Activated naive CD4-positive, alpha-beta T cell treated with anti-CD3 and anti-CD28 coated beads for 36 hours (primary cell): ENCODE data around the gene RAB35. TPM values are rescaled to one million over a fixed set of nuclear protein-coding genes. Genes with fewer than 3 reads are reported as not detected.
A peak's percentile ranks its signal among the peaks of the same experiment; 100 is the strongest.

Source experiments
- CTCF ChIA-PET: fragments of 350-600 bp; sonication (Branson Sonifier 250); formaldehyde crosslinking; loops from one replicate; lab custom pipeline; 2021; ENCODE audit warnings: antibody characterized with exemption; lab: Charles Lee
- DNase-seq: peaks from one replicate; pipeline ENCODE4 v3.0.0-alpha.2; 2020
- H3K27ac Mint-ChIP-seq: one replicate; pipeline ENCODE4 v1.8.0; 2021; ENCODE audit warnings: mild to moderate bottlenecking, mixed read lengths
- H3K27me3 Mint-ChIP-seq: one replicate; pipeline ENCODE4 v1.8.0; 2021; ENCODE audit warnings: low read depth, mixed read lengths
- H3K36me3 Mint-ChIP-seq: one replicate; pipeline ENCODE4 v1.8.0; 2021; ENCODE audit warnings: low read depth, mixed read lengths
- H3K4me1 Mint-ChIP-seq: one replicate; pipeline ENCODE4 v1.8.0; 2021; ENCODE audit warnings: low read depth, mixed read lengths
- H3K4me3 Mint-ChIP-seq: one replicate; pipeline ENCODE4 v1.8.0; 2021; ENCODE audit warnings: mild to moderate bottlenecking, moderate library complexity, mixed read lengths
- H3K9me3 Mint-ChIP-seq: one replicate; pipeline ENCODE4 v1.8.0; 2021; ENCODE audit warnings: mixed read lengths
- intact Hi-C: fragments of 100-400 bp; cut with micrococcal nuclease; formaldehyde crosslinking; loops from one replicate; pipeline ENCODE4 v1.15.1; 2023
- total RNA-seq, 2 experiments: library from RNA; stranded (reverse); gene quantifications; one replicate each; pipeline ENCODE4 v1.2.3, GENCODE V29; 2021

The RAB35 gene
- 10 to 100 TPM; 41.3 to 45.7 TPM for total RNA-seq

GRCh38 chr12:120116441-120116791 is at the start of gene RAB35:
RAB35 (minus strand) TSS chr12:120116753; CDS start chr12:120116650, 103 bp downstream.
- Mint-ChIP-seq H3K36me3 (peaks cover 22% of the 10 kb centered on the region), H3K27ac (peak within 1 kb of the TSS; percentile 90), H3K4me1 (peaks cover 71% of the 10 kb centered on the region), H3K9me3 (no peaks in the 10 kb centered on the region), H3K27me3 (no peaks in the 10 kb centered on the region), H3K4me3 (peak within 1 kb of the TSS; percentile 98)
- intact Hi-C loops: loop anchor here (1.0 to 5.0 kb wide), 5 partner anchors 85 to 421 kb away; partner anchors contain the start of genes BICDL1, COX6A1, RNU4-1 and RPLP0
- DNase-seq: no peak
- CTCF ChIA-PET: interaction anchor here (1.2 to 1.3 kb wide), 2 partner anchors 29 to 85 kb away, joined by 3 to 5 read pairs; partner anchors contain the start of gene RPLP0

DNA sequence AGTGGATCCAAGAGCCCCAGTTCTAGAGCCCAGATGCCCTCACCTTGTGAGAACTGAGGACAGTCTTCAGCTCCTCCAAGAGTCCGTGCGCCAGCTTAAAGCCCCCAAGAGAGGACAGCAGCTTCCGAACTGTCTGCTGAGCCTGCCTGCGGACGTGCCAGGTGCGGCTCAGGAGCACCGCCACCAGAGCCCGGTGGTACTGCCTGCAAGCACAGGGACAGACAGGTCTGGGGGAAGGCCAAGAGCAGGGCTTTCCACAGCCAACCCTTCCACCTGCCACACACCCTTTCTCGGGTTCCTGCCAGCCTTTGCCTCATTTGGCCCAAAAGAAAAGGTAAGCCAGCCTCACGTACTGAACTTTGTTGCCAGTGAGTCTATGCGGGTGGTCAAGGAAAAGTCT is 47.7 kb upstream of the RAB35 start:
- H3K36me3 Mint-ChIP-seq: peaks cover 37% of the 10 kb centered on the region
- no peaks in the 10 kb centered on the region for H3K9me3 Mint-ChIP-seq
- DNase-seq: no peak
- H3K27ac Mint-ChIP-seq: no peak overlapping the region
- CTCF ChIA-PET: interaction anchor here (0.6 kb wide), 1 partner anchor 64 kb away, joined by 3 read pairs; no protein-coding TSS in a partner anchor
- H3K4me1 Mint-ChIP-seq: no peaks in the 10 kb centered on the region
- H3K27me3 Mint-ChIP-seq: no peaks in the 10 kb centered on the region
- no peak overlapping the region for H3K4me3 Mint-ChIP-seq
- intact Hi-C loops: no loop called here

GRCh38 chr12:120162763-120163162 is 46.2 kb upstream of the RAB35 start:
- H3K4me3 Mint-ChIP-seq: no peak overlapping the region
- H3K9me3 Mint-ChIP-seq: no peaks in the 10 kb centered on the region

DNA sequence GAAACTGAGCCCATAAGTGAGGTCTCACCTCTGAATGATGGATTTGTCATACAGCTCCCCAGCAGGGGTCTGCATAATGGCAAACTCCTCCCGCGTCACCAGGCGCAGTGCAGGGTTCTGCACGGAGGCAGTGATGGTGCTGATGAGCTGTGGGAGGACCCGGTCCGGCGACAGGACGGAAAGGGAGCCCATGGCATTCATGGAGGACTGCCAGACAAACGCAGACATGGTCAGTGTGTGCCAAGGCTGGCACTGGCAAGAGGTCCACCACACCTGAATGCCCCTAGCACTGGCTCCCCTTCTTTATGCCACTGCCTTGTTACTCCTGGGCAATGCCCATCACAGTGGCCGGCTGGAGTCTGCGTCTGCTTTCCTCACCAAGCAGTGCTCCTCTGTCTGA is 45.3 kb upstream of the RAB35 start:
- peaks cover 39% of the 10 kb centered on the region for H3K36me3 Mint-ChIP-seq
- no peak for DNase-seq
- CTCF ChIA-PET: interaction anchor here (1.5 kb wide), 1 partner anchor 39 kb away, joined by 4 read pairs; the partner anchor contains the start of gene RPLP0

More at GRCh38 chr12:120162763-120163162, 46.2 kb upstream of the RAB35 start:
- intact Hi-C loops: no loop called here
- Mint-ChIP-seq H3K4me1 (no peaks in the 10 kb centered on the region), H3K36me3 (peaks cover 34% of the 10 kb centered on the region), H3K27me3 (no peaks in the 10 kb centered on the region), H3K27ac (no peak overlapping the region)
- no peak for DNase-seq
- CTCF ChIA-PET: interaction anchor here (1.5 kb wide), 1 partner anchor 38 kb away, joined by 4 read pairs; the partner anchor contains the start of gene RPLP0

DNA sequence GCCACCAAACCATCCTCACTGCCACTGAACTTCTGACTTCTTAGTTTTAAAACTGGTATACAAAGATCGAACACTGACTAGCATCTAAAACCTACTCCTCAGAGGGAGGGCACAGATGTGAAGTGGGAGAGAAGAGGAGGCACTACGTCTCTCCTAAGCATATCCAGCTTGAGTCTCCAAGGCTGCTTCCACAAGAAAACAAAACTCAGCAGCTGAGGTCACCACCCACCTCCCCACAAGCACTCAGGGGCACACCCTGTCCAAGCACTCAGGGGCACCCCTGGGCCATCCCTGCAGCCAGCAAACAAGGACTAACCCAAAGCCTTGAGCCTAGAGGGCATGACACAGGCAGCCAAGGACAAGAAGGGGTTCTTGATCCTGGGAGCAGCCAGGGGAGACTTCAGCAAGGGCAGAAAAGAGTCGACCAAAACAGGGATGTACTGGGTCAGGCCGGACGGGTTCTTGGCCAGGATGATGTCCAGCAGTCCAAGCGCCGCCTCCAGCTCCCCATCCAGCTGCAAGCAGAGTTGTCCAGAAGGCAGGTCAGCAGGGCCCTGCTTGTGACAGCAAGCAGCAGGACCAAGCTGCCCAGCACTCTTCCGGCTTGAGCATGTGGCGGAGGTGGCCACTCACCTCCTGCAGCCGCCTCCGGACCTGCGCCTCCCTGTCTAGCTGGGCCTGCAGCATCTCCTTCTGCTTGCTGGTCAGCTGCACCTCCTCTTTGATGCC is 43.1 kb upstream of the RAB35 start:
- Mint-ChIP-seq H3K27ac (no peak overlapping the region), H3K27me3 (no peaks in the 10 kb centered on the region), H3K36me3 (peaks cover 50% of the 10 kb centered on the region), H3K4me3 (no peak overlapping the region), H3K9me3 (no peaks in the 10 kb centered on the region), H3K4me1 (no peaks in the 10 kb centered on the region)
- intact Hi-C loops: no loop called here
- no peak for DNase-seq
- CTCF ChIA-PET: interaction anchor here (0.6 kb wide), 2 partner anchors 29 to 411 kb away, joined by 3 to 4 read pairs; no protein-coding TSS in a partner anchor

More for the DNA sequence above, 45.3 kb upstream of the RAB35 start:
- no peak overlapping the region for H3K4me3 Mint-ChIP-seq
- intact Hi-C loops: no loop called here
- no peaks in the 10 kb centered on the region for H3K9me3 Mint-ChIP-seq
- no peak overlapping the region for H3K27ac Mint-ChIP-seq
- no peaks in the 10 kb centered on the region for H3K27me3 Mint-ChIP-seq
- no peaks in the 10 kb centered on the region for H3K4me1 Mint-ChIP-seq

GRCh38 chr12:120158351-120158750 is 41.8 kb upstream of the RAB35 start:
- CTCF ChIA-PET: no interaction called here
- Mint-ChIP-seq H3K36me3 (peaks cover 51% of the 10 kb centered on the region), H3K4me1 (no peaks in the 10 kb centered on the region), H3K27me3 (no peaks in the 10 kb centered on the region), H3K27ac (no peak overlapping the region), H3K4me3 (no peak overlapping the region), H3K9me3 (no peaks in the 10 kb centered on the region)
- DNase-seq: no peak
- intact Hi-C loops: no loop called here

DNA sequence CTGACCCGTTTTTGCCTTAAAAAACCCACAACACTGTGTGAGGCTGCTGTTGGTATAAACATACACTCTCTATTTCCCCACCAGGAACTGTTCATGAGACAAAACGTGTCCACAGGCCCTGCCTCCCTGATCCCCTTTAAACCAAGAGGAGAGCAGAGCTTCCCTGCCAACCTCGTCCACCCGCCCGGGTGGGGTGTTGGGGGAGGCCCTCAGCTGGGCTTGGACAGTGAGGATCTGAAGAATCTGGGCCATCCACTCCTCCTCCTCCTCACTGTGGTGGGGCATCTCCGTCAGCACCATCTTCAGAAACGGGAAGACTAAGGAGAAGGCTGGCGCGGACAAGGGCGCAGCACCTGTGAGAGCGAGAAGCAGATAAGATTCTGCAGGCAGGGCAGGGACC is 41.1 kb upstream of the RAB35 start:
- intact Hi-C loops: no loop called here
- Mint-ChIP-seq H3K27me3 (no peaks in the 10 kb centered on the region), H3K27ac (no peak overlapping the region), H3K9me3 (no peaks in the 10 kb centered on the region), H3K4me3 (no peak overlapping the region), H3K36me3 (peaks cover 50% of the 10 kb centered on the region), H3K4me1 (no peaks in the 10 kb centered on the region)
- CTCF ChIA-PET: no interaction called here
- DNase-seq: no peak

DNA sequence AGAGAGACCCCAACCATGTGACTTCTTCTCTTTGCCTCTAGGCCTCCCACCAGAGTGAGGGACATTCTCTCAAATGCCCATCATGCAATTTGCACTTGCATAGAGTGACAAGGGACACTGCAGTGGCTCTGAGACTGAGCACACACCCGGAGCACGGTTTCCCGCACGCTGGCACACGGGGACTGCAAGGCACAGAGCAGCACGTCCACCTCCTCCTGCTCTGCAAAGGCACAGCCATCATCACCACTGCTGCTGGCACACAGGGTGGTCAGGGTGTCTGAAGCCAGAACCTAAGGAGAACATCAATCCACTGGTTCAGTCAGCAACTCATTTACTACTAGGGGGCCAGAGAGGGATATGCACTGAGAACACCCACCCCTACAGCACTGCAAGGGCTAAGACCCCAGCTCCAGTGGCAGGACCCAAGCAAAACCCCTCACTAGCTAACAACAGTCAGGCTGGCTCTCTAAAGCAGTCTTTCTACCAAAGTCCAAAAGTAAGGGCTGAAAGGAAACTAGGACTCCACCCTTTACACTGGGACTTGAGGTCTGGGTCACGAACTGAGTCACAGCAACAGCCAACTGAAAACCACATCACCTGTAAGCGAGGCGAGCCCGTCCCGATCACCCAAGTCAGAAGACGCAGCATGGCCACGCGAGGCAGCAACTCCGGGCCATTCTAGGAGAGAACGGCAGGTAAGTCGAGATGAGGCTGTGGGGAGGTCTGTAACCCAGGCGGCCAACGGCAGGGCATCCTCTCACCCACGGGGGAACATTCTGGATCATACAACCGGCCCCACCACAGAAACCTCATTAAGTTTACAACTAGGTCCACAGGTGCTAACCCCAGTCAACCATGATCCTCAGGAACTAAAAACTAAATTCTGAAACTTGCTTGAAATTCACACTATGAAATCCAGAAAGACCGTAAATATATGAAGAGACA is 40.0 kb upstream of the RAB35 start:
- Mint-ChIP-seq H3K36me3 (peaks cover 45% of the 10 kb centered on the region), H3K4me1 (no peaks in the 10 kb centered on the region), H3K9me3 (no peaks in the 10 kb centered on the region), H3K27me3 (no peaks in the 10 kb centered on the region), H3K27ac (no peak overlapping the region), H3K4me3 (no peak overlapping the region)
- intact Hi-C loops: no loop called here
- CTCF ChIA-PET: no interaction called here
- DNase-seq: no peak

DNA sequence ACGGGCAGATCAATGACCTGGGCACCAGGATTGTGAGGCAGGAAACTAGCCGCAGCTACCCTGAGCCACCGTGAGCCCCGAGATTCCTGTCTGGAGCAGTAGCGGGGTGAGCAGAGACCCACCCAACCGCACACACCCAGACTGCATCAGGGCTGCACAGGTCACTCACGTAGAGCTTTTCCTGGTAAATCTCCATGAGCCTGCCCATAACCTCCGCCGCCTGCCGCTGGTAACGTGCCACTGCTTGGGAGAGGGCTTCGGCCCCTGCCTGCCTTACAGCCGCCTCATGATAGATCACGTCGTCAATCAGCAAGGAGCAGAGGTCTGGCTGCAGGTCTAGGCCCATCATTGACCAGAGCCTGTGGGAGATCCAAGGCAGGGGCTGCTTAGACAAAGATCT is 38.5 kb upstream of the RAB35 start:
- Mint-ChIP-seq H3K27me3 (no peaks in the 10 kb centered on the region), H3K4me1 (no peaks in the 10 kb centered on the region), H3K36me3 (peaks cover 41% of the 10 kb centered on the region), H3K9me3 (no peaks in the 10 kb centered on the region), H3K4me3 (no peak overlapping the region), H3K27ac (no peak overlapping the region)
- intact Hi-C loops: no loop called here
- DNase-seq: no peak
- CTCF ChIA-PET: no interaction called here

GRCh38 chr12:120150919-120151525 is 34.5 kb upstream of the RAB35 start:
- Mint-ChIP-seq H3K4me3 (no peak overlapping the region), H3K27ac (no peak overlapping the region), H3K36me3 (peaks cover 32% of the 10 kb centered on the region), H3K9me3 (no peaks in the 10 kb centered on the region), H3K27me3 (no peaks in the 10 kb centered on the region), H3K4me1 (no peaks in the 10 kb centered on the region)
- CTCF ChIA-PET: no interaction called here
- DNase-seq: no peak
- intact Hi-C loops: no loop called here

DNA sequence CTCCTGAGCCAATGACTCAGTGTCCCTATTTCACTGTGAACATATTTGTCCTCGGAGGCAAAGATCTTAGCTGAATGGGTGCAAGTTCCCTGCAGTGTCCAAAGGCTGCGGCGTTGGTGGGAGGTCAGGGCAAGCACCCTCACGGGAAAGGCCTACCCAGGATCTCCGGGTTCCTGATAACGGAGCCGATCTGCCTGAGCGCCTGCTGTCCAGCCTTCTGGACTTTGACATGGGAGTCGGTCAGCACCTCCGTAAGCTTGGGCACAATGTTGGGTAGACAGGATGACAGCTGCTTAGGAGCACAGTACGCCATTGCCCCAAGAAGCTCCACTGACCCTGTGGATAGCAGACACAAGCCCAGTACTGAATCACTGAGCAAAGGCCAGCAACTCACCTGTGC is 31.5 kb upstream of the RAB35 start:
- Mint-ChIP-seq H3K4me3 (no peak overlapping the region), H3K9me3 (no peaks in the 10 kb centered on the region), H3K27me3 (no peaks in the 10 kb centered on the region), H3K27ac (no peak overlapping the region), H3K36me3 (peaks cover 32% of the 10 kb centered on the region), H3K4me1 (no peaks in the 10 kb centered on the region)
- CTCF ChIA-PET: interaction anchor here (1.3 kb wide), 1 partner anchor 26 kb away, joined by 3 read pairs; no protein-coding TSS in a partner anchor
- intact Hi-C loops: no loop called here
- DNase-seq: no peak

DNA sequence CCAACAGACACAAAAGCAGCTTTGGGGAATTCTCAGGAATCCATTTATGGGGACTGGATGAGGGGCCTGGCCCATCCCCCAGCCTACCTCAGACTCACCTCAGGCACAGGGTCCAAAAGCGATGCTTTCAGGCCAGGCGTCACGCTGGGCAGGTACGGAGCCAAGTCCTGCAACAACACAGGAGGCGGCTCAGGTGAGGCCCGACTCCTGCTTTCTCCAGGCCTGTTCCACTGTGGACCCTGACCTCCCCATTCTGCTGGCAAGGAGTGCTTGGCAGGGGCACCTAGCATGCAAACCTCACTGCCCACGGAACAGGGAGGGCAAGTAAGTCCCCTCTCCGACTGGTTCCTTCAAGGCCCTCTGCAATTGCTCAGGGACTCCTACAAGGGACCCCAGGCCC is 28.6 kb upstream of the RAB35 start:
- CTCF ChIA-PET: no interaction called here
- Mint-ChIP-seq H3K27me3 (no peaks in the 10 kb centered on the region), H3K9me3 (no peaks in the 10 kb centered on the region), H3K4me3 (no peak overlapping the region), H3K36me3 (peaks cover 45% of the 10 kb centered on the region), H3K4me1 (no peaks in the 10 kb centered on the region), H3K27ac (no peak overlapping the region)
- DNase-seq: no peak
- intact Hi-C loops: no loop called here
